ENCODE results near the gene TP53TG5. TPM values are rescaled to one million over a fixed set of nuclear protein-coding genes. Genes with fewer than 3 reads are reported as not detected.

Gene TP53TG5
- total RNA-seq, 2 experiments from 2014 or later: 0.29 TPM; not detected in 1

DNA sequence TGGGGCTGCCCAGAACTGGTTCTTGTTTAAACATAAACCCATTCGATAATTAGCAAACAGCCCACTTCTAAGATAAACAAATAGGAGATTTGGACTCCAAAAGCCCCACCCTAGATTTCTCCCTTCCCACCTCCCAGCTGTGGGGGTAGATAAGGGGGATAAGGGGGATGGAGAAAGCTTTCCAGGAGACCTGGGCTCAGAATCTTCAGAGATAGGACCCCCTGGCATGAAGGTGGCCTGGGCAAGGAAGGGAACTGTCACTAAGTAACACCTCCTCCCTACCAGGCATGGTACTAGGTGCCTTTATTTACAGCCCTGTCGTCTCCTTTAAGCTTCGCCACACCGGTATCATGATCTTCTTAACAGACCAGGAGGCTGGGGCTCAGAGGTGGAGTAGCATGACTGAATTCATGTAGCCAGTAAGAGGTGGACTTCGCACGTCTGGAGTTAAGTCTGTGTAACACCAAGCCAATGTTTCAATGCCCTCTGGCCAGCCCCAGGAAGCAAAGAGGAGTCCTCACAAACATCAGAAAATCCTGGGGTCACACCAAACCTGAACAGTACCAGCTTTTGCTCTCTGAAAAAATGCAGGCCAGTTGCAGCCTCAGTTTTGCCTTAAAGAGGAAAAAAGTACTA lies 34.5 kb downstream of the TP53TG5 start:
- no peak for DNase-seq
- no peak for ATAC-seq
- intact Hi-C loops (cut with micrococcal nuclease): no loop called here

DNA sequence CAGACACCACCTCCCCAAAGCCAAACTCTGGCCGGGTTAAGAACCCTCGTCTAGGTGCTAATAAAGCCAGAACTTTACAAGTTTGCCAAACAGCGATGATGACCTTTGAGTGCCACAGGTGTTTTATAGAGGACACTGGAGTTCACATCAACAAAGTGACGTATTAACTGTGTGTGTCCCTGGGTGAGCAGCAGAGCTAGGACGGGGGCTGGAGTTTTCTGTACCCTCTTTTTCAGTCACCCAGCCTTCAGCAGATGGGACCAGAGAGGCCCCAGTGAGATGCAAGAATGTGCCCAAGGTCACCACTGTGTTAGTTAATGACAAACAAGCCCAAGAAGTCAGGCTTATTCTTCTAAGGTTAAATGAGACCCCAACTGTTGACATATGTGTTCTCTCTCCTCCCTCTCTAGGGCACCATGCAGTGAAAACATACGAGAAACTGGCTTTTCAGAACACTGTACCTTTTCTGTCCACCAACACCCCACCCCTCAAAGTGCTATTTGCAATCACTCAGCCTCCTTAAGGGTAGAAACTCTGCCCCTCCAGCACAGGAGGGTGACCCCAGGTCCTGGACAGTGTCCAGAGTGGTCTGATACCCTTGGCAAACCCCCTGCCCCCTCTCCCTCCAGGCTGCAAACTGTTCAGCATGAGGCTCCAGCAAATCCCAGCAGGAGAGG lies 35.1 kb downstream of the TP53TG5 start:
- H3K4me3 Mint-ChIP-seq: no peak overlapping the region
- CTCF ChIA-PET: interaction anchor here (1.0 kb wide), 1 partner anchor 20 kb away, joined by 3 read pairs; the partner anchor contains the start of gene SYS1
- TF ChIP-seq, protein P1, sequence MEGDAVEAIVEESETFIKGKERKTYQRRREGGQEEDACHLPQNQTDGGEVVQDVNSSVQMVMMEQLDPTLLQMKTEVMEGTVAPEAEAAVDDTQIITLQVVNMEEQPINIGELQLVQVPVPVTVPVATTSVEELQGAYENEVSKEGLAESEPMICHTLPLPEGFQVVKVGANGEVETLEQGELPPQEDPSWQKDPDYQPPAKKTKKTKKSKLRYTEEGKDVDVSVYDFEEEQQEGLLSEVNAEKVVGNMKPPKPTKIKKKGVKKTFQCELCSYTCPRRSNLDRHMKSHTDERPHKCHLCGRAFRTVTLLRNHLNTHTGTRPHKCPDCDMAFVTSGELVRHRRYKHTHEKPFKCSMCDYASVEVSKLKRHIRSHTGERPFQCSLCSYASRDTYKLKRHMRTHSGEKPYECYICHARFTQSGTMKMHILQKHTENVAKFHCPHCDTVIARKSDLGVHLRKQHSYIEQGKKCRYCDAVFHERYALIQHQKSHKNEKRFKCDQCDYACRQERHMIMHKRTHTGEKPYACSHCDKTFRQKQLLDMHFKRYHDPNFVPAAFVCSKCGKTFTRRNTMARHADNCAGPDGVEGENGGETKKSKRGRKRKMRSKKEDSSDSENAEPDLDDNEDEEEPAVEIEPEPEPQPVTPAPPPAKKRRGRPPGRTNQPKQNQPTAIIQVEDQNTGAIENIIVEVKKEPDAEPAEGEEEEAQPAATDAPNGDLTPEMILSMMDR (IDR thresholded peaks at IDR 0.05): no peak
- ATAC-seq (no peak), DNase-seq (no peak)
- peaks cover 44% of the 10 kb centered on the region for H3K4me1 Mint-ChIP-seq (ENCODE audit: low read depth)
- H3K27ac Mint-ChIP-seq: no peak overlapping the region
- POLR2A ChIA-PET: no interaction called here
- H3K27me3 Mint-ChIP-seq: peaks cover 2% of the 10 kb centered on the region
- H3K36me3 Mint-ChIP-seq (ENCODE audit: low read depth): peaks cover 13% of the 10 kb centered on the region
- H3K9me3 Mint-ChIP-seq: no peaks in the 10 kb centered on the region
- intact Hi-C loops (cut with micrococcal nuclease): no loop called here

More for the DNA sequence above, 34.5 kb downstream of the TP53TG5 start:
- ChIA-PET POLR2A (no interaction called here), CTCF (interaction anchor here (1.0 to 1.1 kb wide), 2 partner anchors 20 to 53 kb away, joined by 3 to 4 read pairs; partner anchors contain the start of gene SYS1)
- Mint-ChIP-seq H3K4me1 (ENCODE audit: low read depth) (peaks cover 44% of the 10 kb centered on the region), H3K27me3 (peaks cover 2% of the 10 kb centered on the region), H3K36me3 (ENCODE audit: low read depth) (peaks cover 13% of the 10 kb centered on the region), H3K27ac (no peak overlapping the region), H3K4me3 (no peak overlapping the region), H3K9me3 (no peaks in the 10 kb centered on the region)
- TF ChIP-seq, protein P1 (IDR thresholded peaks at IDR 0.05): no peak

DNA sequence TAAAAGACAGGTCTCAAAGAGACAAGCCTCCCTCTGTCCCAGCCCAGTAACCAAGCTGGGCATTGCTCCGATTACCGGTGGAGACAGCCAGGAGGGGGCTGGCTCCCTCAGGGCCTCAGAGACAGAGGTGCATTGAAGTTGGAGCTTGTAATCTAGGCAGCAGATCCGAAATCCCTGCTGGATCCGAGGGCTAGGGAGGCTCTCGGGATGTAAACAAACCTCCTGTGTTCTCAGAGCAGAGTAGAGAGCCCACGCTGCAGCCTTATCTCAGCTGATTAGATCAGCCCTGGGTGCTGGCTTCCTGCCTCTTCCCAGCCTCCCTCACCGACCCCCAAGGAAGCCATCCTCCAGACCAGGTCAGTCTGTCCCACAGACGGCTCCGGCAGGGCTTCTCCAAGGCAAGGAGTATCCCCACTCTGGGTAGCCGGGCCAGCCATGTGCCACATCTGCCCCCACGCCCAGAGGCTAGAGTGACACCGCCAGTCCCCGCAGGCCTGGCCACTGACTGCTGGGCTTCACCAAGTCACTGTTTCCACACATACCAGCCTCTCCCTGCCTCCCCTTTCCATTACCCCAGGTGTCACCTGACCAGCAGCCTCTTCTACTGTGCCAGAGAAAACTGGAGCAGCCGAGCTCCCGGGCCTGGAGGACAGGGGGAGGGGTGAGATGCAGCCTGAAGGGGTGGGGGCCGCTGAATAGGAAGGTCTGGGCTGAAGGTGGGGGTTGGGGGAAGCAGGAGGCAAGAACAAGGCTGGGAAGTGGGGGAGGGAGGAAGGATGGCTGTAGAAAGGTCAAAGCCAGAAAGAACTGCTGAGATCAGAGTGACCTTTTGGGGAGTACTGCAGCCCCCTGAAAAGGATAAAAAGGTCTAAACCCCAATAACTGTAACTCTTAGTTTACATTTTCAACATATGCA lies 35.9 kb downstream of the TP53TG5 start:
- DNase-seq (no peak), ATAC-seq (no peak)
- TF ChIP-seq, protein P1 (IDR thresholded peaks at IDR 0.05): no peak
- ChIA-PET CTCF (interaction anchor here (1.0 kb wide), 2 partner anchors 19 to 23 kb away, joined by 3 read pairs; no protein-coding TSS in a partner anchor), POLR2A (no interaction called here)
- H3K9me3 Mint-ChIP-seq: no peaks in the 10 kb centered on the region
- H3K4me1 Mint-ChIP-seq (ENCODE audit: low read depth): peaks cover 39% of the 10 kb centered on the region
- H3K27ac Mint-ChIP-seq: no peak overlapping the region
- H3K4me3 Mint-ChIP-seq: no peak overlapping the region
- intact Hi-C loops (cut with micrococcal nuclease): no loop called here
- peaks cover 13% of the 10 kb centered on the region for H3K36me3 Mint-ChIP-seq (ENCODE audit: low read depth)
- peaks cover 2% of the 10 kb centered on the region for H3K27me3 Mint-ChIP-seq

DNA sequence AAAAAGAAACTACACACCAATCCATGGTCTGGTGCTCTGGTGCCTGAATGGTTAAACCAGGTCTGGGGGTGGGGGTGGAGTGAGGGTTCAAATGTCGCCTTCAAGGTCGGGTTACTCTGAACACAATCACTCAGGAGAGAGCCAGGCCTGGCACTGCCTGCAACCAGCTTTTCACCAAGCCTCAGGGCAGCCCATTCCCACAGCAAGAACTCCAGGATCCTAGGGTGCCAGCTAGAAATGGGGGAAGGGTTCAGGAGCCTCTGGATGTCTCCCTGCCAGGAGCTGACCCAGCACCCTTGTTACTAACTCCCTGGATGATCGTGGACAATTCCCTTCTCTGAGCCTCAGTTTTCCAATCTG lies 36.6 kb downstream of the TP53TG5 start:
- Mint-ChIP-seq H3K27me3 (peaks cover 2% of the 10 kb centered on the region), H3K4me3 (no peak overlapping the region), H3K9me3 (no peaks in the 10 kb centered on the region), H3K27ac (no peak overlapping the region), H3K4me1 (ENCODE audit: low read depth) (peaks cover 33% of the 10 kb centered on the region), H3K36me3 (ENCODE audit: low read depth) (peaks cover 9% of the 10 kb centered on the region)
- ATAC-seq: no peak
- TF ChIP-seq, protein P1 (IDR thresholded peaks at IDR 0.05): no peak
- DNase-seq: no peak
- CTCF ChIA-PET: interaction anchor here (1.0 kb wide), 3 partner anchors 19 to 30 kb away, joined by 3 to 4 read pairs (median 3); no protein-coding TSS in a partner anchor
- intact Hi-C loops (cut with micrococcal nuclease): no loop called here
- POLR2A ChIA-PET: no interaction called here

All from activated CD8-positive, alpha-beta T cell treated with anti-CD3 and anti-CD28 coated beads for 36 hours (primary cell).